Progenitor cell of endocrine pancreas (in vitro differentiated cells): ENCODE results near the gene IQGAP3. TPM values are rescaled to one million over a fixed set of nuclear protein-coding genes. Genes with fewer than 3 reads are reported as not detected.

Experiments used
- DNase-seq: peaks from one replicate; pipeline ENCODE4 v3.0.0; 2021; ENCODE audit warnings: low spot score; ENCODE audit not compliant: unreplicated experiment
- H3K27ac Mint-ChIP-seq: 2 replicates; pipeline ENCODE4 v1.8.0; 2021; ENCODE audit warnings: mild to moderate bottlenecking, moderate library complexity, mixed read lengths
- H3K27me3 Mint-ChIP-seq: 2 replicates; pipeline ENCODE4 v1.8.0; 2021; ENCODE audit warnings: mixed read lengths
- H3K36me3 Mint-ChIP-seq: 2 replicates; pipeline ENCODE4 v1.8.0; 2022; ENCODE audit warnings: mixed read lengths; ENCODE audit not compliant: insufficient read depth
- H3K4me1 Mint-ChIP-seq: 2 replicates; pipeline ENCODE4 v1.8.0; 2021; ENCODE audit warnings: low read depth, mixed read lengths
- H3K4me3 Mint-ChIP-seq: 2 replicates; pipeline ENCODE4 v1.8.0; 2021; ENCODE audit warnings: low read depth, mild to moderate bottlenecking, moderate library complexity, mixed read lengths
- H3K9me3 Mint-ChIP-seq: 2 replicates; pipeline ENCODE4 v1.8.0; 2021; ENCODE audit warnings: low read depth, mixed read lengths
- CTCF ChIP-seq: fragments of 200-600 bp; sonication (generic); IDR thresholded peaks from one replicate; pipeline ENCODE4 v1.5.0; 2021; ENCODE audit warnings: antibody characterized with exemption, mild to moderate bottlenecking; ENCODE audit not compliant: unreplicated experiment
- total RNA-seq: library from RNA; stranded (reverse); gene quantifications from 2 replicates; pipeline ENCODE4 v1.2.1, GENCODE V29; 2021

IQGAP3 gene
- total RNA-seq, 1 donor from 2014 or later, result 29.6 TPM

- Mint-ChIP-seq H3K27ac (no peak overlapping the region), H3K4me3 (peak overlapping the region; percentile 89), H3K27me3 (no peaks in the 10 kb centered on the region), H3K4me1 (peaks cover 7% of the 10 kb centered on the region), H3K9me3 (no peaks in the 10 kb centered on the region), H3K36me3 (peaks cover 4% of the 10 kb centered on the region)
- DNase-seq, result no peak
- no peak for TF ChIP-seq CTCF
These were observed 29.5 kb upstream of the IQGAP3 start for GRCh38 chr1:156601892-156602291.

- Mint-ChIP-seq H3K9me3 (no peaks in the 10 kb centered on the region), H3K4me3 (peak within 1 kb of the TSS; percentile 89), H3K27me3 (no peaks in the 10 kb centered on the region), H3K36me3 (peaks cover 5% of the 10 kb centered on the region), H3K4me1 (peaks cover 7% of the 10 kb centered on the region), H3K27ac (peak within 1 kb of the TSS; percentile 94)
- no peak for TF ChIP-seq CTCF
- no peak for DNase-seq
These were observed 28.9 kb upstream of the IQGAP3 start, which contains the start of gene GPATCH4 for GRCh38 chr1:156601122-156601830. Gene GPATCH4, minus strand, starts transcription at chr1:156601479.

DNA sequence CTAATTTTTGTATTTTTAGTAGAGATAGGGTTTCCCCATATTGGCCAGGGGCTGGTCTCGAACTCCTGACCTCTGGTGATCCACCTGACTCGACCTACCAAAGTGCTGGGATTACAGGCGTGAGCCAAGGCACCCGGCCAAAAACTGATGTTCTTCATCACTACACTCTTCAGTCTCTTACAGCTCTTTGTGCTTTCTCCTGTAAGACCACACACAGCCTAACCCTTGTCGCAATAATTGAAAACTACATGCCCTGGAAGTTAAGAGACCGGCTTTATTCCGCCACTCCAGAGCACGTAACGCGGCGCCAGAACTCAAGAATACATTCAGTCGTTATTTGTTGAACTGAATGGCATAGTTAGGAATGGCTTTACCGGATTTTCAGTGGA is 28.4 kb upstream of the IQGAP3 start:
- H3K27me3 Mint-ChIP-seq, result no peaks in the 10 kb centered on the region
- H3K4me1 Mint-ChIP-seq, result peaks cover 7% of the 10 kb centered on the region
- H3K36me3 Mint-ChIP-seq, result peaks cover 5% of the 10 kb centered on the region
- TF ChIP-seq CTCF, result no peak
- H3K27ac Mint-ChIP-seq, result peak overlapping the region; percentile 94
- H3K9me3 Mint-ChIP-seq, result no peaks in the 10 kb centered on the region
- peak overlapping the region; percentile 89 for H3K4me3 Mint-ChIP-seq
- DNase-seq, result no peak

DNA sequence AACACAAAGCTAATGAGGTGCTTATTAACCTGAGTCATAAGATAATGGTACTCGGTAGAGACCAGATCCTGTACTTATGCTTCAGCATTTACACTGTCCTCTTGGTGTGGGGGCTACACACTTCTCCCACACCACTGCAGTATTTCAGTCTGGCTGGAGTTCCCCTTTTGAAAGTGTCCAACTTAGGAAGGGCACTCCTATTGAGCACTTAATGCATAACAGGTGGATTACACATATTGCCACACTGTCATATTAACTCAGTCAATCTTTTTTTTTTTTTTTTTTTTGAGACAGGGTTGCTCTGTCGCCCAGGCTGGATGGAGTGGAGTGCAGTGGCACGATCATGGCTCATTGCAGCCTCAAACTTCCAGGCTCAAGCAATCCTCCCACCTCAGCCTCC is 27.4 kb upstream of the IQGAP3 start:
- no peak for TF ChIP-seq CTCF
- H3K27me3 Mint-ChIP-seq, result no peaks in the 10 kb centered on the region
- peak overlapping the region; percentile 89 for H3K4me3 Mint-ChIP-seq
- H3K4me1 Mint-ChIP-seq, result peaks cover 7% of the 10 kb centered on the region
- H3K9me3 Mint-ChIP-seq, result no peaks in the 10 kb centered on the region
- DNase-seq, result no peak
- no peak overlapping the region for H3K27ac Mint-ChIP-seq
- H3K36me3 Mint-ChIP-seq, result peaks cover 13% of the 10 kb centered on the region

GRCh38 chr1:156598731-156599432 is 26.5 kb upstream of the IQGAP3 start:
- H3K27ac Mint-ChIP-seq, result no peak overlapping the region
- H3K27me3 Mint-ChIP-seq, result no peaks in the 10 kb centered on the region
- H3K4me1 Mint-ChIP-seq, result peaks cover 7% of the 10 kb centered on the region
- DNase-seq, result no peak
- no peak overlapping the region for H3K4me3 Mint-ChIP-seq
- no peaks in the 10 kb centered on the region for H3K9me3 Mint-ChIP-seq
- TF ChIP-seq CTCF, result no peak
- peaks cover 13% of the 10 kb centered on the region for H3K36me3 Mint-ChIP-seq
